HepG2 (cell line): Measurements from ENCODE around the gene ARTN. TPM values are rescaled to one million over a fixed set of nuclear protein-coding genes. Genes with fewer than 3 reads are reported as not detected.

Source experiments
- ARID2 ChIP-seq: sonication (generic); formaldehyde crosslinking; IDR thresholded peaks from 2 replicates; pipeline ENCODE4 v1.8.1; 2022; ENCODE audit warnings: mild to moderate bottlenecking, missing genetic modification reagents, borderline replicate concordance
- BCL6 ChIP-seq: IDR thresholded peaks from 2 replicates; pipeline ENCODE4 v1.6.1; 2016; ENCODE audit warnings: missing genetic modification reagents, missing compliant biosample characterization
- DNMT1 ChIP-seq: sonication (generic); formaldehyde crosslinking; IDR thresholded peaks from 2 replicates; pipeline ENCODE4 v1.5.1; 2020; ENCODE audit warnings: mild to moderate bottlenecking, missing genetic modification reagents
- DNMT3B ChIP-seq: conservative IDR thresholded peaks from 2 replicates; pipeline ENCODE4 v1.6.1; 2016; ENCODE audit warnings: missing biosample characterization, control low read depth
- FOXM1 ChIP-seq: sonication (generic); formaldehyde crosslinking; IDR thresholded peaks from 2 replicates; pipeline ENCODE4 v1.5.0; 2020; ENCODE audit warnings: missing genetic modification reagents
- MYNN ChIP-seq: sonication (generic); formaldehyde crosslinking; IDR thresholded peaks from 2 replicates; pipeline ENCODE4 v1.4.0; 2020; ENCODE audit warnings: mild to moderate bottlenecking, low read depth, missing genetic modification reagents
- PATZ1 ChIP-seq: sonication (generic); formaldehyde crosslinking; IDR thresholded peaks from 2 replicates; pipeline ENCODE4 v1.4.0; 2020; ENCODE audit warnings: missing genetic modification reagents
- SAP130 ChIP-seq: IDR thresholded peaks from 2 replicates; pipeline ENCODE4 v1.6.1; 2016; ENCODE audit warnings: low read depth
- ZNF256 ChIP-seq: sonication (generic); formaldehyde crosslinking; conservative IDR thresholded peaks from 2 replicates; pipeline ENCODE4 v1.4.0; 2020; ENCODE audit warnings: missing genetic modification reagents
- ZNF44 ChIP-seq: sonication (generic); formaldehyde crosslinking; IDR thresholded peaks from 2 replicates; pipeline ENCODE4 v1.5.1; 2020; ENCODE audit warnings: mild to moderate bottlenecking, missing genetic modification reagents
- ZNF484 ChIP-seq: sonication (generic); formaldehyde crosslinking; IDR thresholded peaks from 2 replicates; pipeline ENCODE4 v1.5.1; 2020; ENCODE audit warnings: mild to moderate bottlenecking, low read depth, missing genetic modification reagents, borderline replicate concordance
- ZNF512 ChIP-seq: sonication (generic); formaldehyde crosslinking; IDR thresholded peaks from 2 replicates; pipeline ENCODE4 v1.4.0; 2020; ENCODE audit warnings: mild to moderate bottlenecking, missing genetic modification reagents
- ZNF552 ChIP-seq: sonication (generic); formaldehyde crosslinking; IDR thresholded peaks from 2 replicates; pipeline ENCODE4 v1.9.0; 2022; ENCODE audit warnings: missing genetic modification reagents, mild to moderate bottlenecking, borderline replicate concordance
- ZNF558 ChIP-seq: sonication (generic); formaldehyde crosslinking; IDR thresholded peaks from 2 replicates; pipeline ENCODE4 v1.9.0; 2022; ENCODE audit warnings: mild to moderate bottlenecking, missing genetic modification reagents, borderline replicate concordance
- ZNF569 ChIP-seq: sonication (generic); formaldehyde crosslinking; IDR thresholded peaks from 2 replicates; pipeline ENCODE4 v1.5.0; 2020; ENCODE audit warnings: mild to moderate bottlenecking, missing genetic modification reagents, moderate library complexity, borderline replicate concordance
- ZNF674 ChIP-seq: sonication (generic); formaldehyde crosslinking; IDR thresholded peaks from 2 replicates; pipeline ENCODE4 v1.5.0; 2020; ENCODE audit warnings: low read depth, mild to moderate bottlenecking, missing genetic modification reagents
- polyA plus RNA-seq, 8 experiments: library from polyadenylated mRNA; depleted of rRNA in 3 of 8; stranded (reverse) in 7 of 8; unstranded in 1 of 8; fragments of >200 nt; fragmentation: Illumina TruSeq in 4 of 8; extraction: Trizol in 4 of 8; gene quantifications; 2 replicates each; pipeline versions ENCODE4 v1.2.1 to v1.2.3, GENCODE V29; 2011 to 2016; ENCODE audit warnings: low read depth in 4 of 8, missing spikeins in 1 of 8, mixed read lengths in 1 of 8; ENCODE audit not compliant: insufficient read depth in 1 of 8
- total RNA-seq, 5 experiments: library from RNA; depleted of rRNA; stranded (reverse); fragments of >200 nt; fragmentation: Illumina TruSeq; extraction: Trizol; gene quantifications; 2 replicates each; pipeline ENCODE4 v1.2.3, GENCODE V29; 2016; ENCODE audit warnings: low read depth in 1 of 5
- TF ChIP-seq, protein P1 (sequence below): sonication (generic); formaldehyde crosslinking; IDR thresholded peaks from 2 replicates; pipeline ENCODE4 v1.4.0; 2020; ENCODE audit warnings: missing genetic modification reagents
- TF ChIP-seq, protein P2 (sequence below): sonication (generic); formaldehyde crosslinking; IDR thresholded peaks from 2 replicates; pipeline ENCODE4 v1.4.0; 2020; ENCODE audit warnings: missing genetic modification reagents

The ARTN gene
- total and polyA plus RNA-seq, 2 of the 13 experiments (the other 11 are each of a cell fraction or from before 2014, with no cell fraction given), result 0.11 to 0.62 TPM

DNA sequence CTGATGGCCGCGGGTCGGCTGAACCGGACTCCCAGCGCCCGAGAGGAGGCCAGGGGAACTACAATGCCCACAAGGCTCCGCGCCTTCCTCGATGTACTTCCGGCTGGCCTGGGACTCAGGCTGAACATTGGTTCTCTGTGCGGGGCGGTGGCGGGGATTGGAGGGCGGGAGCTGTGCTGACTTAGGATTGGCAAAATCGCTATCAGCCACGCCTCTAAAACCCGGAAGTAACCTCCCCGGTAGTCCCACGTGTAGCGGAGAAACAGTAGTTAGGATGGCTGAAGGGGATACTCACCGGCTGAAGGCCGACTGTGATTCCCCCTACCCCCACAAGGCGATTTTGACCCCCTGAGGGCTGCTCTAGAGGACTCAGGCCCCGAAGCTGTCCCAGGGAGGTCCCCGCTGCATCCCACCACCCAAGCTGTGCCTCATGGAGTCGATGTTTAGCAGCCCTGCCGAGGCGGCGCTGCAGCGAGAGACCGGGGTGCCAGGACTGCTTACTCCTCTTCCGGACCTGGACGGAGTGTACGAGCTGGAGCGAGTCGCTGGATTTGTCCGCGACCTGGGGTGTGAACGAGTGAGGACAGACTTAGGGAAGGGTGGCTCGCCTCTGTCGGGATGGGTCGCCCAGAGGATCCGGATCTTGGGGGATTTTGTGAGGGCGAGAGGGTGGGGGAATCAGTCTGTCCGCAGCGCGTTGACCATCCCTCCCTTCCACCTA is 36.3 kb downstream of the ARTN start, which contains the start of gene DPH2 (continued):
- TF ChIP-seq, protein P1, sequence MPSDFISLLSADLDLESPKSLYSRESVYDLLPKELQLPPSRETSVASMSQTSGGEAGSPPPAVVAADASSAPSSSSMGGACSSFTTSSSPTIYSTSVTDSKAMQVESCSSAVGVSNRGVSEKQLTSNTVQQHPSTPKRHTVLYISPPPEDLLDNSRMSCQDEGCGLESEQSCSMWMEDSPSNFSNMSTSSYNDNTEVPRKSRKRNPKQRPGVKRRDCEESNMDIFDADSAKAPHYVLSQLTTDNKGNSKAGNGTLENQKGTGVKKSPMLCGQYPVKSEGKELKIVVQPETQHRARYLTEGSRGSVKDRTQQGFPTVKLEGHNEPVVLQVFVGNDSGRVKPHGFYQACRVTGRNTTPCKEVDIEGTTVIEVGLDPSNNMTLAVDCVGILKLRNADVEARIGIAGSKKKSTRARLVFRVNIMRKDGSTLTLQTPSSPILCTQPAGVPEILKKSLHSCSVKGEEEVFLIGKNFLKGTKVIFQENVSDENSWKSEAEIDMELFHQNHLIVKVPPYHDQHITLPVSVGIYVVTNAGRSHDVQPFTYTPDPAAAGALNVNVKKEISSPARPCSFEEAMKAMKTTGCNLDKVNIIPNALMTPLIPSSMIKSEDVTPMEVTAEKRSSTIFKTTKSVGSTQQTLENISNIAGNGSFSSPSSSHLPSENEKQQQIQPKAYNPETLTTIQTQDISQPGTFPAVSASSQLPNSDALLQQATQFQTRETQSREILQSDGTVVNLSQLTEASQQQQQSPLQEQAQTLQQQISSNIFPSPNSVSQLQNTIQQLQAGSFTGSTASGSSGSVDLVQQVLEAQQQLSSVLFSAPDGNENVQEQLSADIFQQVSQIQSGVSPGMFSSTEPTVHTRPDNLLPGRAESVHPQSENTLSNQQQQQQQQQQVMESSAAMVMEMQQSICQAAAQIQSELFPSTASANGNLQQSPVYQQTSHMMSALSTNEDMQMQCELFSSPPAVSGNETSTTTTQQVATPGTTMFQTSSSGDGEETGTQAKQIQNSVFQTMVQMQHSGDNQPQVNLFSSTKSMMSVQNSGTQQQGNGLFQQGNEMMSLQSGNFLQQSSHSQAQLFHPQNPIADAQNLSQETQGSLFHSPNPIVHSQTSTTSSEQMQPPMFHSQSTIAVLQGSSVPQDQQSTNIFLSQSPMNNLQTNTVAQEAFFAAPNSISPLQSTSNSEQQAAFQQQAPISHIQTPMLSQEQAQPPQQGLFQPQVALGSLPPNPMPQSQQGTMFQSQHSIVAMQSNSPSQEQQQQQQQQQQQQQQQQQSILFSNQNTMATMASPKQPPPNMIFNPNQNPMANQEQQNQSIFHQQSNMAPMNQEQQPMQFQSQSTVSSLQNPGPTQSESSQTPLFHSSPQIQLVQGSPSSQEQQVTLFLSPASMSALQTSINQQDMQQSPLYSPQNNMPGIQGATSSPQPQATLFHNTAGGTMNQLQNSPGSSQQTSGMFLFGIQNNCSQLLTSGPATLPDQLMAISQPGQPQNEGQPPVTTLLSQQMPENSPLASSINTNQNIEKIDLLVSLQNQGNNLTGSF (CRISPR knock-in tag), result no peak
- TF ChIP-seq ZNF512 (CRISPR knock-in tag), result no peak
- TF ChIP-seq FOXM1 (CRISPR knock-in tag), result no peak
- TF ChIP-seq, protein P2, sequence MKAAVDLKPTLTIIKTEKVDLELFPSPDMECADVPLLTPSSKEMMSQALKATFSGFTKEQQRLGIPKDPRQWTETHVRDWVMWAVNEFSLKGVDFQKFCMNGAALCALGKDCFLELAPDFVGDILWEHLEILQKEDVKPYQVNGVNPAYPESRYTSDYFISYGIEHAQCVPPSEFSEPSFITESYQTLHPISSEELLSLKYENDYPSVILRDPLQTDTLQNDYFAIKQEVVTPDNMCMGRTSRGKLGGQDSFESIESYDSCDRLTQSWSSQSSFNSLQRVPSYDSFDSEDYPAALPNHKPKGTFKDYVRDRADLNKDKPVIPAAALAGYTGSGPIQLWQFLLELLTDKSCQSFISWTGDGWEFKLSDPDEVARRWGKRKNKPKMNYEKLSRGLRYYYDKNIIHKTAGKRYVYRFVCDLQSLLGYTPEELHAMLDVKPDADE (CRISPR knock-in tag), result no peak
- TF ChIP-seq ZNF484, result no peak
- no peak for TF ChIP-seq ZNF674 (CRISPR knock-in tag)
- TF ChIP-seq ZNF256 (CRISPR knock-in tag), result no peak
- TF ChIP-seq DNMT1, result no peak
- no peak for TF ChIP-seq ZNF44 (CRISPR knock-in tag)
- TF ChIP-seq ZNF558 (CRISPR knock-in tag), result no peak
- no peak for TF ChIP-seq ZNF552 (CRISPR knock-in tag)
- TF ChIP-seq MYNN, result no peak
- TF ChIP-seq PATZ1 (CRISPR knock-in tag), result no peak
- peak; percentile 91 for TF ChIP-seq BCL6
- no peak for TF ChIP-seq ZNF569 (CRISPR knock-in tag)
- TF ChIP-seq ARID2, result no peak
- no peak for TF ChIP-seq DNMT3B (CRISPR knock-in tag)
- peak; percentile 100 for TF ChIP-seq SAP130 (CRISPR knock-in tag)
